Activated CD4-positive, CD25-positive, alpha-beta regulatory T cell treated with anti-CD3 and anti-CD28 coated beads, Interleukin-2, amount 50 U/mL, for 72 hours (primary cell): ENCODE data around the gene MRPL28.
"Not testable (repeated sequence)": the region's sequence is repeated elsewhere in the genome, so short reads cannot be mapped to it uniquely, and the experiment has no call there.

Source experiments
- DNase-seq: peaks from one replicate; pipeline ENCODE4 v3.0.0; 2021

MRPL28 gene

DNA sequence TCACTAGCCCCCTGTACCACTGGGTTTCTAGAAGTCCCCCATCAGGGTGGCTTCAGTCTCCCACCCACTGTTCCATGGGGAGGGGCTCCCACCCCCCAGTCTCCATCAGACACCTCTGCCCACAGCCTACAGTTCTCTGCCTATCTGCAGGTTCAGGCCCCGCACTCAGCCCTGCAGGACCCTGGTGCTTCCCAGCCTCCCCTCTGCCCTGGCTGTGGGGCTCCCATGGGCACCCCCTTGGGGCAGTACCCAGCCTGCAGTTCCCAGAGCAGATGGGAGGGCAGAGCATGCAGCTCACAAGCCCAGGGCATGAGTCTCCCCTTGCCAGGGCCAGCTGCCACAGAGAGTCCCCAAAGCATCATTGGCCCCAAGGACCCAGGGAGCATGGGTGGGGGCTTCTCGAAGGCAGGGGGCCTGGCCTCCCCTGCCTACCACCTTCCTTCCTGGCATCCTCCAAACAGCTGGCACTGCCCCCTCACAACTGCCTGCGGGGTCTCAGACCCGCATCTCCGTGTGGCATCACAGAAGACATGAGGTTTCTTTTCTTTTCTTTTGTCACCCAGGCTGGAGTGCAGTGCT is 2.8 kb upstream of the MRPL28 start:
- no peak for DNase-seq

DNA sequence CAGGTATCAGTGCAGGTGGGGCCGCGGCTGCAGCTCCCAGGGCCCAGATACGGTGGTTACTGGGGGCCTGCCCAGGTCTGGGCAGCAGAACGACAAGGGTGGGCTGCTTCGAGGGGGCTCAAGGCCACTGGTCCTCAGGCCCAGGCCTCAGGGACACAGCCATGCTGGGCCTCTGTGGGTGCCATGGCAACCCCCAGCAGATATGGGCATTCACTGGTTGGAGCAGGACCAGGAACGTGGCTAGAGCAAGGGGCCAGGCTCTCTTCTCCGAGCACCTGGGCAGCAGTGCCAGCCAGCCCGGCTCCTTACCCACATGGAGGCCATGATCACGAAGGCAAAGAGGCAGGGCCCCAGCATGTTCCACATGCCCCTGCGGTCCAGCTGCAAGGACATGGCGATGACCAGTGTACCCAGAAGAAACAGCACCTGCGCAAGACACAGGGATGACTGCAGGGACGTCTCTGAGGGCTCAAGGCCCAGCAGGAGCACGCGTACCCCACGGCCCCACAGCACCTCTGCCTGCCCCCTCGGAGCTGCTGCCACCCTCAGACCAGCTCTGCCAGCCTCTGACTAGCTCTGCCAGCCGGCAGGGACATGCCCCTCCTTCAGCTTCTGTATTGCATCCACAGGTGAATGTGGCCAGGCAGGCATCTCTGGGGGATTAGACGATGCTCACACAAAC is 2.1 kb upstream of the MRPL28 start:
- no peak for DNase-seq

DNA sequence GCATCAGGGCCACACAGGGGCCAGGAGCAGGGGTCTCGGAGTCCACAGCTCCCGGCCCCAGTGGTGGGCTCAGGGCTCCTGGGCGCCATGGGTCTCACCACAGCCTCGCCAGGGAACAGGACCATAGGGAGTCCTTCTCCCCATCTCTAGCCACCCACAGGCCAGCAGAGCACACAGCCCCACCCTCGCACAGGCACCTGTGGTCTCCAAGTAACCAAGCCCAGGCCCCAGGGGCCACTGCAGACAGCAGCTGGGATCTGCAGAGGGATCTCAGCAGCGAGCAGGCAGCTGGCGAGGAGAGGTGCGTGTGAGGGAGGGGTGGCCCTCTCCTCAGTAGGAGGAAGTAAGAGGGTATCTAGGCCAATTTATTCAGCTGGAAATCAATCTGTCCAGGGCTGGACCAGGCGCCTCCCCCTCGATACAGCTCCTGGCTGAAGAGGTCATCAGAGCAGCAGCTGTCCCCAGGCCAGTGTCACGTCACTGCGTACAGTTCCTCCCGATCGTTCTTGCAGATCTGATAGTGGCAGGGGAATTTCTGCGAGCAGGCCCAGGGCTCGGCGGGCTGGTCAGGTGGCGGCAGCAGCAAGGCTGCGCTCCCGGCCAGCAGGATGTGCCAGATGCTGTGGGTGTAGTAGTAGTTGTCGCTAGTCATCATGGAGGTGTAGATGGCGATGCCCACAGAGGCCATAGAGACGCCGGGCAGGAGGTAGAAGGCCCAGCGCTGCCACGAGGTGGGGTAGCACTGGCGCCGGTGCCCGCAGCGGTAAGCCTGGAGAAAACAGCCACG is 1.4 kb upstream of the MRPL28 start:
- no peak for DNase-seq

DNA sequence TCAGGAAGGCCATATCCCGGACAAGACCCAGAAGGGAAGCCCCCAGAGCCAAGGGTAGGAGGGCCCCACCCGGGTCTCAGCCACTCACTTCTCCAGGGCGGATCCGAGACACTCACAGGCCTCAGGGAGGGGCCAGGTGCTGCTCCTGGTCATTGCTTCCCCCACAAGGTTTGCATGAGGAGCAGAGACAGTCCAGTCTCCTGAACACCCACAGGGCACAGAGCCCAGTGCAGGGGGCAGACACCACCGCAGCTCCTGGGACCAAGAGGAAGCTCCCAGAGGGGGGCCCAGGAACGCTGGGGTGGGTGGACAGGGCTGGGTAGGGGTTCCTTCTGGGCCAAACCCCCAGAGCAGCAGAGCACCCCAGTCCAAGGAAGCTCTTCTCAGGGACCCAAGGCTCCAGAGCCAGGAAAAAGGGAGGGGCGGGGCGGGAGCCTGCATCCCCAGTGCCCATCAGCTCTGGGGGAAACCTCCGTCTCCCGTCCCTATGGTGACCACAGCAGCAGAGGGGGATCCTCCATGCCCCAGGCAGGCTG is 709 bp upstream of the MRPL28 start:
- DNase-seq, result no peak

DNA sequence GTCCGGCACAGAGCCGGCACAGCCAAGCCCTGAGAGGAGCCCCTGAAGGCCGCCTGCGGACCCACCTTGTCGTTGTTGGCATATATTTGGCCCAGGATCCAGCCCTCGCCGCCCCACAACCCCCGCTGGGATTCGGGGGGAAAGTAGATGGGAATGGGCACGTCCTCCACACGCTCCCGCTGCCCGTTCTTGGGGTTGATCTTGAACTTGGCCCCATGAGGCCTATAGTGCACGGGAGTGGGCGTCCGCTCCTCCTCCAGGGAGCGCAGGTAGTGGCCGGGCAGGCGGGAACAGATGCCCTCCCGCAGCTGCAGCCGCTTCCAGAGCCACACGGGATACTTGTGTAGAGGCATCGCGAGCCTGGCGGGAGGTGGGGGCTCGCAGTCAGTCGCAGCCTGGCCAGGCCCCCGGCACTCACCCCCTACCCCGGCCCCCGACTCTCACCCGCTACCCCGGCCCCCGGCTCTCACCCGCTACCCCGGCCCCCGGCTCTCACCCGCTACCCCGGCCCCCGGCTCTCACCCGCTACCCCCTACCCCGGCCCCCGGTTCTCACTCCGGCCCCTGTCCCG is 387 bp downstream of the MRPL28 start:
- no peak for DNase-seq

DNA sequence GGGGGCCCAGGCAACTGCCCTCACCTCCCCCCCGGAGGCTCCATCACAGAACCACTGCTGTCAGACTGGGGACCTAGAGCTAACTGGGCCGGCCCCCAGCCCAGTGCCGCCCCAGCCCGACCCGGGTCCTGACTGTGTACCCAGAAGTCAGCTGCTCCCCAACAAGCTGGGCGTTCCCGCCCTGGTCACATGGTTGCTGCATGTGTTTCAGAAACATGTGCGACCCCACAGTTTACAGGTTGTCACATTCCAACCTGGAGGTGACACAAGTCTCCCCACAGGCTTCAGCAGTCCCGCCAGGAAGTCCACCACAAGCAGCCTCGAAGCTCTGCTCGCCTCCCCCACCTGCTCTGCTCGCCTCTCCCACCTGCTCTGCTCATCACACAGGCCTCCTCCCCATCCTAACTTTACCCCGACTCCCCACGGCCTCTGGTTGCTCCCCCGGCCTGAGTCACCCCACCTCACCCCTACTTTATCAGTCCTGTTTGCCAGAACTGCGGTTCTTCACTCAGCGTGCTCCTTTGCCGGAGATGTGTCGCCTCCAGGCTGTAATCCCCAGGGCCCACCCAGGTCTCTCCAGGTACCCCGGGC is 968 bp downstream of the MRPL28 start:
- no peak for DNase-seq

DNA sequence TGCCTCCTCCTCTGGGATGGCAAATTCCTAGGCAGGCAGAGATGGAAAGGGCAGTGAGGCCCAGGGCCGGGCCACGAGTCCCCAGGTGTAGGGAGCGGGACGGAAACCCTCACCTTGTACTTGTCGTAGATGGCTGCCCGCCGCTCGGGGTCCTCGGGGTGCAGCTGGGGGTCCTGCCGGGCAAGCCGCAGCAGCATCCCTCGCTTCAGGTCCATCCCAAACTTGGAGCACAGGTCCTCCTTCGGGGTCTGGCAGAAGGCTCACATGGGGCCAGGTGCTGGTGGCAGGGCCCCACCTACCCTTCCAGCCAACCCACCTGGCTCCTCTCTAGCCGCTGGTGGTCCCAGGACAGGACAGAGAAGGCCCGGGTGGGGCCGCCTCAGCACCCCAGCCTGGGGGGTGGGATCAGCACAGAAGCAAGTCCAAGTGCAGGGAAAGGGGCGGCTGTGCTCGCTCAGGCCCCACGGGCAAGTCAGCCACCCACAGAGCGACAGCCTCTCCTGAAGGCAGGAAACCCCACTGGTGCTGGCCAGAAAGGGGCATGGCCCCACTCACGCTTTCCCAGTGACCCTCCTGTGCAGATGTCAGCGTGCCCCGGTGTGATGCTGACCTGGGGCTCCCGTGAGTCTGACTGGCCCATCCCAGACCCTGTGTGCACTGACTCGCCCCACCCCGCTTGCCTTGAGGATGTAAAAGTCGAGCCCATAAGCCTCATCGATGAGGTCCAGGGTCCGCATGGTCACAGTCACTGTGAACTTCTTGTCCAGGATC is 1.8 kb downstream of the MRPL28 start:
- no peak for DNase-seq

DNA sequence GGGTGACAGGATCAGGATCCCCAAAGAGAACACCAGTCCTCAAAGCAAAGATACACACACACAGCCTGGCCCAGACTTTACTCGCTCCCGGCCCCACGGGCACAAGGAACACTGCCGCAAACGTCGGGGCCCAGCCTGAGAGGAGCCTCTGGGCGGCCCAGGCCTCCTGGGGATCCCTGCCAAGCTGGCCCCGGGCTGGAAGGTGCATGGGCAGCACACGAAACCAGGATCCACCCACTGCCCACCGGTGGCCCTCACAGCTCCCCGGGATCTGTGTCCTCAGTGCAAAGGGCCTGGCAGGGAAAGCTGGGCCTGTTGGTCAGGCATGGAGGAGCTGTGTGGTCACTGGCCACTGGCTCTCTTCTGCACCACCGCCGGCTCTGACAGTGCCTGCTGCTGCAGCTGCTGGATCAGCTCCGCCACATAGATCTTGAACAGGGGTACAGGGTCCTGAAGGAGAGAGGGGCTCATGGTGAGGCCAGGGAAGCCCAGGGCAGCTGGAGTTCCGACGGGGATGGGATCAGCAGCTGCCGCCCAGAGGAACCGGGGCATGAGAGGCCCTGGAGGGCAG is 2.9 kb downstream of the MRPL28 start:
- DNase-seq, result no peak

DNA sequence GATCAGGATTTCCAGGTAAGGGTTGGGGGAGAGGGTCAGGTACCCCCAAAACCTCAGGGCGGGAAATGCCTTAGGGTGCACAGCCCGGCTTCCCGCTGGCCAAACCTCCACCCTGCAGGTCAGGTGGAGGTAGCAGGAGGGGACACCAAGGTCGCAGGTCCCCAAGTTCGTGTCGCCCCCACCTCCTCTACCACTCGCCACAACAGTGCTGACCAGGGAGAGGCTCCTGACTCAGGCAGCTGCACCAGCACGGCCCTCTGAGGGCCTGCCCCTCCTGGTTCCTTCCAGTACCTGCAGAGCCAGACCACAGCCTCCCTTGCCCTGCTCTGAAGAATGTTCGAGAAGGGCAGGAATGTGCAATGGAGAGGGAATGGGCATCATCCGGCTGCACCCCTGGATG is 3.9 kb downstream of the MRPL28 start:
- DNase-seq, result no peak

DNA sequence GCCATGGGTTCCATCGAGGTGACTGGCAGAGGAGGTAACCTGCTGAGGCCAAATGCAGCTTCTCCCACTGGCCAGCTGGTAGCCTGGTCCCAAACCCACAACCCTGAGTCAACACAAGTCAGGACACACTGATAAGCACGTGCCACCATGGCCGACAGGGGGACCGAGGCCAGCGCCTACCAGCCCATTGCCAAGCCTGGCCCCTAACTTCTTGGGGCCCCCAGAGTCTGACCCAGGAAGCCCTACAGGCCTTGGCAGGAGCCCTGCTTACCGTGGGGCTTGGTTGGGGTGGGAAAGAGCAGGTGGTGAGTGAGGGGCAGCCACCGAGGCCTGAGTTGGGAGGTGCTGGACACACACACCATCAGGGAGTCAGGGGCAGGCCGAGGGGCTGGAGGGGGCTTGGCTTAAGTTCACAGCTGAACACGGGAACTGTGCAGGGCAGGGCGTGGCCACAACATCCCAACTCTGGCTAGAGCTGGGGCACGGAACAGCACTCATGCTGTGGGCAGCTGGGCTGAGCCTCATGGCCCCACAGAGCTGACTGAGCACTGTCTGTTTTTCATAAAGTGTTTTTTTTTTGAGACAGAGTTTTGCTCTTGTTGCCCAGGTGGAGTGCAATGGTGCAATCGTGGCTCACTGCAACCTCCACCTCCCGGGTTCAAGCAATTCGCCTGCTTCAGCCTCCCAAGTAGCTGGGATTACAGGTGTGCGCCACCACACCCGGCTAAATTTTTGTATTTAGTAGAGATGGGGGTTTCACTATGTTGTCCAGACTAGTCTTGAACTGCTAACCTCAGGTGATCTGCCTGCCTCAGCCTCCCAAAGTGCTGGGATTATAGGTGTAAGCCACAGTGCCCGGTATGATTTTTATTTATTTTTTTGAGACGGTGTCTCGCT is 5.5 kb downstream of the MRPL28 start:
- DNase-seq, result no peak

DNA sequence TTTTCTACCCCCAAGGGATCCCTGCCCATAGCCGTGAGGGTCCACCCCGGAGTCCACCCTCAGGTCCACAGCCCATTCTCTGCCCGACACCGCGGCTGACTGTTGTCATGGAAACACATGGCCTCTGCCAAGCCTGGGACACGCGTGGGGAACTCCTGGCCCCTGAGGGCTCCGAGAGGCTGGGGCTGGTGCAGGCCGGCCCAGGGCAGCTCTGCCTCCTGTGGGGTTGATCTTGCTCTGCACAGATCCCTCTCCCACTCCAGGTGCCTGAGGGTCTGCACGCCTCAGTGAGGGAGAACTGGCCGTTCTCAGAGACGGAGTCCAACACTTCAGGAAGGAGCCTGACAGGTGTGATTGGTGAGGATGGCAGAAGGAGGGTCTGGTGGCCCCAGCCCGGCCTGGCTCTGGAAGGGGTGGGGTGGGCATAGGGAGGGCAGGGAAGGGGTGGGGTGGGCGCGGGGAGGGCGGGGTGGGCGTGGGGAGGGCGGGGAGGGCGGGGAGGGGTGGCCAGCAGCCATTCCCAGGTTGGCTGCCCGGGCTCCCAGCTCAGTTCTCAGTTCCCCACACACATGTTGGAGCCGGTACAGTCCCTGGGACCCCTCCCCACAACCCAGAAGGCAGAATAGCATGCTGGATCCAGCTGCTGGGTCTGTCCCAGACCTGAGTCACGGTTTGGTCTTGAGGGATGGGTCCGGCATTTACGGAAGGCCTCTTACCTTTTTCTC is 6.4 kb downstream of the MRPL28 start:
- no peak for DNase-seq

DNA sequence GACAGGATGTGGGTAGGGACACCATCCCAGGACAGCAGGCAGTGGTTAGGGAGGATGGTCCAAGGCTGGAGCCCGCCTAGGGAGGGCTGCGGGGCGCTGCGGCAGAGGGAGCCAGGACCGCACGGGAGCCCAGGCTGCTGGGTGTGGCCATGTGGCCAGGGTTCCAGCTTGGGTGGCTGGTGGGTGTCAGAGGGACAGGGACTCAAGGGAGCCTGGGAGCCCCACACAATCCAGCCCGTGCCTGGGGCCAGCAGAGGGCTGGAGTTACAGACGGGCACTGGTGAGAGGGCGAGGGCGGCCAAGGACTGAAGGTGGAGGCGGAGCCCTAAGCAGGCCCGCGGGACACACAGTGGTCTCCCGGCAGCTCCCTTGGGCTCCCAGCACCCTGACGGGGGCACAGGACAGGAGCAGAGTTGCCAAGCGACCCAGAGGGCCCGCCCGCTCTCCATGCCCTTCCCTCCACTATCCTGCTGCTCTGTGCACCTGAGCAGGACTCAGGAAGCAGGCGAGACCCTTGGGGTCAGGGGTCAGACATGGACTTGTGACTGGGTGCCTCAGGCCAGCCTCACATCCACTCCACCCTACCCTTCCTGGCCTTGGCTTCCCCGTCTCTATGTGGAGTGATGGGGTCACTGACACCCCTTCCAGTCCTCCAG is 7.1 kb downstream of the MRPL28 start:
- DNase-seq, result no peak

DNA sequence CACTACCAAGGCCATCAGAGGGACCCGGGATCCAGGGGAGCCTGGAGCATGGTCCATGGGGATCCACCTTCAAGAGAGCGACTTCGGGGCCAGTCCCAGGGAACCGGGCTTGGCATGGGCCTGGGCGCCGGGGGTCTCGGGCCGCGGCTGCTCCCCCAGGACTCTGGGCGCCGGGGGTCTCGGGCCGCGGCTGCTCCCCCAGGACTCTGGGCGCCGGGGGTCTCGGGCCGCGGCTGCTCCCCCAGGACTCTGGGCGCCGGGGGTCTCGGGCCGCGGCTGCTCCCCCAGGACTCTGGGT is 7.7 kb downstream of the MRPL28 start:
- not testable (repeated sequence) for DNase-seq

DNA sequence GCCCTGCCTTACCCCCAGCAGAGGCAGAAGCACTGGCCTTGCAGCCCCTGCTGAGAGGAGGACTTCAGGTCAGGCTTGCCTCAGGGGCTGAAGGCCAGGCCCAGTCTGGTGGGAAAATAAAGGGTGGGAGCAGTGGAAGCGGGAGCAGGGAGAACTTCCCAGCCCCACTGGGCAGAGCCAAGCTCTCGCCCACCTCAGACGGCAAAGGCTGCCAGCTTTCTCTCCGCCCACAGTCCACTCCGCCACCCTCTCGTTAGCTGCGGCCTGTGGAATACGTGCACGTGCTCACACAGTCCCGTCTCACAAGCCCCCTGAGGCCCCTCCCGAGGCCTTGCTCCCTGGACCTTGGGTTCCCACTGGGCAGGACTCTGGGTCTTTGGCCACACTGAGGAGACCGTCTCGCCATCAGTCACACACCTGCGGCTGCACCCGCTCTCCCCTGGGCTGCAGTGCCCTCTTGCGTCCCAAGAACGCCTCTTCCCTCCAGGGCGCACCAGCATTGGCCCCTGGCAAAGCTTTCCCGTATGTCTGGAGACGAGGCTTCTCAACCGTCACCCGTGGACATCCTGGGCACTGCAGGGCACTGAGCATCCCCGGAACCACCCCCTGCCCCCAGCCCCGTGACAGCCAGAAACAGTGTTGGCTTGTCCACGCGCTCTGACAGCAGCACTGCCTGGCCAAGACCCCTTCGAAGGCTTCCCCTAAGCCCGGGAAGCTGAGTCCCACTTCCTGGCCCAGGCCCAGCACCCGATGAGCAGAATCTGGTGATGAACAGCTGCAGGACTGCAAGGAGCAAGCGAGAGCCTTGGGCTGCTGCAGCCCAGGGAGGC is 8.3 kb downstream of the MRPL28 start:
- DNase-seq, result peak; percentile 74

DNA sequence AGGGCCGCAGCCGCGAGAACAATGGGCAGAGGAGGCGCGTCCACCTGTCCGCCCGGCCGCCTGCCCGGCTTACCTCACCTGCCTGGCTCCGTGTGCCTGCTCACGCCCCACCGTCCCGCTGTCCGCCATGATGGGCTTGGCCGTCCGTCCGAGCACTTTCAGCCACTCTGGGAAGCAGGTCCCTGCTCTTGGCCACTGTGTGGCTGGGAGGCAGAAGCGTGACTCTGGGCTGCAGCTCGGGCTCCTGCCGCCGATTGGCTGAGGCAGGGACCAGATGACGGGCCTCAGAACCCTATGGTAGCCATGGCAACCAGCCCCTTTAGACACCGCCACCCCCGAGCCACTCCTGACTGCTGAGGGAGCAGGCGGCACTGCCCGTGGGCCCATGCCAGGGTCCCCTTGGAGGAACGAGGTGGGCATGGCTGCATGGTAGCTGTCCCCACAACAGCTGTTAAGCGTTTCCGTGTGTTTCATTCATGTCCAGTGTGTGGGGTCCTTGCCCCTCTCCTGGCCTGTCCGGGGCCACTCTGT is 8.9 kb downstream of the MRPL28 start:
- DNase-seq, result no peak

DNA sequence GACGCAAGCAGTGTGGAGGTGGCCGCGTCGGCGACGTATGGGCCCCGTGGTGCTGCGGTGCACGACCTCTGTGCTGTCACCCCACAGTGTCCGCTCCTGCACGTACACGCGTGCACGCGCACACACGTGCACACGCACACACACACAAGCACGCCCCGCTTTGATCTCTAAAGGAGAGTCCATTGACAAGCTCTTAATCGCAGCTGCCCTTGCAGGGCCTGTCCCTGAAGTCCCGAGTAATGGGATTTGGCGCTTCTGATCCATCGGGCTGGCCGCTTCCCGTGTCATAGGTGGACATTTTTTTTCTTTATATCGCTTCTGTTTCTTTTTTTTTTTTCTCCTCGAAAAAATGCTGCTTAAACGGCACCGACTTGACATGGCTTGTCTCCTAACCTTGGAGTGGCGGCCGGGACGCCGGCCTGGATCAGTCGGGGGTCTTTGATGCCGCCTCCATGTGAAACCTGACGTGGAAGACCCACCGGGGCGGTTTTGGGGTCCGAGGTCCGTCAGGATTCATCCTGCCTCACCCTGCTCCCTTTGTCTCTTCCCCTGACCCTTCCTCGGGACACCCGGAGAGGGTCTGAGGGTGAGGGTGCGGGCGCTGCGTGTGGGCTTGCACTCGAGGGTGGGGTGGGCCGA is 9.5 kb downstream of the MRPL28 start:
- DNase-seq, result no peak

DNA sequence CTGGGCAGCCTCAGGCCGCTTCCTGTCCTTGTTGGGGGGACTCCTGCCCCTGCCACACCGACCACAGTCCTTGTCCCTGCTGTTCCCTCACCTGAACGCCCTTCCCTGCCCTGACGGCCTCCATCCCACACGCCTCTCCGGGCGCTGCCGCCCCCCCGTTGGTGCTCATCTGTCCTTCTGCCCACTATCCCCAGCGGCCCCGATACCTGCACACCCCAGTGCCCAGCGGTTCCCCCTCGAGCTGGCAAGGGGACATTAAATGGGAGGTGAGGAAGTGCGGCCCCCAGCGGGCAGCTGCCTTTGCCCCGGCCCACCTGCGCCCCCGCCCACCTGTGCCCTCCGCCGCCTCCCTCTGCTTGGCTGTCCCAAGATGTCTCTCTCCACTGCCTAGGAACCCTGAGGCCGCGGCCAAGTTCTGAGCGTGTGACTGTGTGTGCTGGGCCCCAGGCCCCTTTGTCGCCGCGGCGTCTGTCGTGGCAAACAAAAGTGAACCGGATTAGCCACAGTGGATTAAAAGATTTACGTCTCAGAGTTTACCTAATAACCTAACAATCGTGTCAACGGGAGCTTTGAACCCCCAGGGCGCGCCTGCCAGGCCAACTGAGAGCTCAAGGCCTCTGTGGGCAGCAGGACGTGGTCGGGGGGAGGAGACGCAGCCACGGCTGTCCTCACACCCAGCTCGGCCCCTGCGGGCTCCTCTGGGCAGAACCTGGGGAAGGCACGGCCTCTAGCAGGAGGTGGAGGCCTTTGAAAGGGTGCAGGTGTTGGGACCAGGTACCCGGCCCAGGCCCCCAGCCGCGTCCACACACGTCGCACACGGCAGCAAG is 10.3 kb downstream of the MRPL28 start:
- no peak for DNase-seq
